ENCODE measurements around the gene RALGPS2. TPM values are rescaled to one million over a fixed set of nuclear protein-coding genes. Genes with fewer than 3 reads are reported as not detected.
A peak's percentile ranks its signal among the peaks of the same experiment; 100 is the strongest.

The RALGPS2 gene
- total RNA-seq (2014; rRNA removed; shearing (Covaris generic)): 41.4 and 43.4 TPM in 2 replicates

- peak within 1 kb of the TSS; percentile 97 for H3K4me3 ChIP-seq (ENCODE audit: insufficient read depth, low read depth, low read length)
These were observed at the start of gene RALGPS2 for GRCh38 chr1:178724728-178725465. Gene RALGPS2, plus strand, starts transcription at chr1:178725244. Its CDS starts 51,521 bp downstream, at chr1:178776765.

GRCh38 chr1:178679237-178679636 lies 45.8 kb upstream of the RALGPS2 start:
- Histone ChIP-seq H3K36me3 (replicated peaks; ENCODE audit: control insufficient read depth, insufficient read depth, low read length) (no peaks in the 10 kb centered on the region), H3K27me3 (ENCODE audit: control insufficient read depth, insufficient read depth, low read length) (no peaks in the 10 kb centered on the region), H3K4me3 (ENCODE audit: insufficient read depth, low read depth, low read length) (no peak overlapping the region)
- no peak for DNase-seq

More at GRCh38 chr1:178724728-178725465, at the start of gene RALGPS2:
- no peaks in the 10 kb centered on the region for H3K36me3 ChIP-seq (replicated peaks; ENCODE audit: control insufficient read depth, insufficient read depth, low read length)
- peaks cover 2% of the 10 kb centered on the region; the same call in 1 of the 2 replicates for H3K27me3 ChIP-seq (ENCODE audit: control insufficient read depth, insufficient read depth, low read length)
- DNase-seq: peak; percentile 93

- Histone ChIP-seq H3K4me3 (ENCODE audit: insufficient read depth, low read depth, low read length) (no peak overlapping the region), H3K36me3 (replicated peaks; ENCODE audit: control insufficient read depth, insufficient read depth, low read length) (no peaks in the 10 kb centered on the region), H3K27me3 (ENCODE audit: control insufficient read depth, insufficient read depth, low read length) (no peaks in the 10 kb centered on the region)
- DNase-seq: no peak
These were observed 42.6 kb upstream of the RALGPS2 start for GRCh38 chr1:178682429-178682828.

GRCh38 chr1:178682886-178683285 lies 42.2 kb upstream of the RALGPS2 start:
- DNase-seq: no peak
- H3K4me3 ChIP-seq (ENCODE audit: insufficient read depth, low read depth, low read length): no peak overlapping the region
- H3K36me3 ChIP-seq (replicated peaks; ENCODE audit: control insufficient read depth, insufficient read depth, low read length): no peaks in the 10 kb centered on the region
- H3K27me3 ChIP-seq (ENCODE audit: control insufficient read depth, insufficient read depth, low read length): no peaks in the 10 kb centered on the region

- no peak overlapping the region for H3K4me3 ChIP-seq (ENCODE audit: insufficient read depth, low read depth, low read length)
- no peaks in the 10 kb centered on the region for H3K27me3 ChIP-seq (ENCODE audit: control insufficient read depth, insufficient read depth, low read length)
- H3K36me3 ChIP-seq (replicated peaks; ENCODE audit: control insufficient read depth, insufficient read depth, low read length): no peaks in the 10 kb centered on the region
- no peak for DNase-seq
These were observed 41.8 kb upstream of the RALGPS2 start for GRCh38 chr1:178683291-178683690.

GRCh38 chr1:178684111-178684510 lies 40.9 kb upstream of the RALGPS2 start:
- H3K4me3 ChIP-seq (ENCODE audit: insufficient read depth, low read depth, low read length): no peak overlapping the region
- H3K27me3 ChIP-seq (ENCODE audit: control insufficient read depth, insufficient read depth, low read length): no peaks in the 10 kb centered on the region
- H3K36me3 ChIP-seq (replicated peaks; ENCODE audit: control insufficient read depth, insufficient read depth, low read length): no peaks in the 10 kb centered on the region
- no peak for DNase-seq

GRCh38 chr1:178684542-178685000 lies 40.5 kb upstream of the RALGPS2 start:
- no peak for DNase-seq
- H3K36me3 ChIP-seq (replicated peaks; ENCODE audit: control insufficient read depth, insufficient read depth, low read length): no peaks in the 10 kb centered on the region

GRCh38 chr1:178686407-178686806 lies 38.6 kb upstream of the RALGPS2 start:
- Histone ChIP-seq H3K36me3 (replicated peaks; ENCODE audit: control insufficient read depth, insufficient read depth, low read length) (no peaks in the 10 kb centered on the region), H3K27me3 (ENCODE audit: control insufficient read depth, insufficient read depth, low read length) (no peaks in the 10 kb centered on the region), H3K4me3 (ENCODE audit: insufficient read depth, low read depth, low read length) (no peak overlapping the region)
- no peak for DNase-seq

More at GRCh38 chr1:178684542-178685000, 40.5 kb upstream of the RALGPS2 start:
- Histone ChIP-seq H3K4me3 (ENCODE audit: insufficient read depth, low read depth, low read length) (no peak overlapping the region), H3K27me3 (ENCODE audit: control insufficient read depth, insufficient read depth, low read length) (no peaks in the 10 kb centered on the region)

GRCh38 chr1:178688244-178688643 lies 36.8 kb upstream of the RALGPS2 start:
- no peak for DNase-seq
- Histone ChIP-seq H3K36me3 (replicated peaks; ENCODE audit: control insufficient read depth, insufficient read depth, low read length) (no peaks in the 10 kb centered on the region), H3K4me3 (ENCODE audit: insufficient read depth, low read depth, low read length) (no peak overlapping the region), H3K27me3 (ENCODE audit: control insufficient read depth, insufficient read depth, low read length) (no peaks in the 10 kb centered on the region)

- no peaks in the 10 kb centered on the region for H3K36me3 ChIP-seq (replicated peaks; ENCODE audit: control insufficient read depth, insufficient read depth, low read length)
- no peak overlapping the region for H3K4me3 ChIP-seq (ENCODE audit: insufficient read depth, low read depth, low read length)
- no peak for DNase-seq
- no peaks in the 10 kb centered on the region for H3K27me3 ChIP-seq (ENCODE audit: control insufficient read depth, insufficient read depth, low read length)
These were observed 35.3 kb upstream of the RALGPS2 start for GRCh38 chr1:178689769-178690168.

- Histone ChIP-seq H3K27me3 (ENCODE audit: control insufficient read depth, insufficient read depth, low read length) (no peaks in the 10 kb centered on the region), H3K36me3 (replicated peaks; ENCODE audit: control insufficient read depth, insufficient read depth, low read length) (no peaks in the 10 kb centered on the region), H3K4me3 (ENCODE audit: insufficient read depth, low read depth, low read length) (no peak overlapping the region)
- no peak for DNase-seq
These were observed 34.5 kb upstream of the RALGPS2 start for GRCh38 chr1:178690496-178690895.

- H3K27me3 ChIP-seq (ENCODE audit: control insufficient read depth, insufficient read depth, low read length): no peaks in the 10 kb centered on the region
- no peak for DNase-seq
- no peak overlapping the region for H3K4me3 ChIP-seq (ENCODE audit: insufficient read depth, low read depth, low read length)
- H3K36me3 ChIP-seq (replicated peaks; ENCODE audit: control insufficient read depth, insufficient read depth, low read length): no peaks in the 10 kb centered on the region
These were observed 32.3 kb upstream of the RALGPS2 start for GRCh38 chr1:178692564-178693327.

- DNase-seq: peak; percentile 68
- Histone ChIP-seq H3K27me3 (ENCODE audit: control insufficient read depth, insufficient read depth, low read length) (no peaks in the 10 kb centered on the region), H3K36me3 (replicated peaks; ENCODE audit: control insufficient read depth, insufficient read depth, low read length) (no peaks in the 10 kb centered on the region)
These were observed 31.7 kb upstream of the RALGPS2 start for GRCh38 chr1:178693366-178693765.

GRCh38 chr1:178694923-178695525 lies 30.0 kb upstream of the RALGPS2 start:
- H3K27me3 ChIP-seq (ENCODE audit: control insufficient read depth, insufficient read depth, low read length): no peaks in the 10 kb centered on the region
- no peak overlapping the region for H3K4me3 ChIP-seq (ENCODE audit: insufficient read depth, low read depth, low read length)
- DNase-seq: no peak
- H3K36me3 ChIP-seq (replicated peaks; ENCODE audit: control insufficient read depth, insufficient read depth, low read length): no peaks in the 10 kb centered on the region

More at GRCh38 chr1:178693366-178693765, 31.7 kb upstream of the RALGPS2 start:
- no peak overlapping the region for H3K4me3 ChIP-seq (ENCODE audit: insufficient read depth, low read depth, low read length)
